NCI-H524 (cell line): Measurements from ENCODE around the gene C15orf40.
"Not testable (repeated sequence)": the region's sequence is repeated elsewhere in the genome, so short reads cannot be mapped to it uniquely, and the experiment has no call there.

Experiments
- DNase-seq, 2 experiments: peaks; one replicate each; lab custom pipeline; 2025; lab: John Stamatoyannopoulos, UW

C15orf40 gene

GRCh38 chr15:82951472-82952157 lies 59.8 kb downstream of the C15orf40 start:
- DNase-seq: peak in 1 of 2 experiments; percentile 30

- no peak for DNase-seq
These were observed 60.6 kb downstream of the C15orf40 start for GRCh38 chr15:82950746-82951370.

- DNase-seq: no peak
These were observed 61.1 kb downstream of the C15orf40 start for GRCh38 chr15:82950295-82950694.

GRCh38 chr15:82946155-82946701 lies 65.2 kb downstream of the C15orf40 start:
- no peak for DNase-seq

- no peak for DNase-seq
These were observed 66.1 kb downstream of the C15orf40 start for GRCh38 chr15:82945326-82945725.

- no peak for DNase-seq
These were observed 66.6 kb downstream of the C15orf40 start for GRCh38 chr15:82944821-82945220.

- DNase-seq: no peak
These were observed 67.4 kb downstream of the C15orf40 start for GRCh38 chr15:82944056-82944455.

GRCh38 chr15:82943176-82943575 lies 68.3 kb downstream of the C15orf40 start:
- DNase-seq: no peak

GRCh38 chr15:82942691-82943090 lies 68.7 kb downstream of the C15orf40 start:
- no peak for DNase-seq

GRCh38 chr15:82939678-82940077 lies 71.8 kb downstream of the C15orf40 start:
- DNase-seq: not testable (repeated sequence)
